ENCODE data around the gene TTC27. TPM values are rescaled to one million over a fixed set of nuclear protein-coding genes. Genes with fewer than 3 reads are reported as not detected.

TTC27 gene
- total and polyA plus RNA-seq, 12 donors = 4.8 to 17.3 (median 12.1) TPM

DNA sequence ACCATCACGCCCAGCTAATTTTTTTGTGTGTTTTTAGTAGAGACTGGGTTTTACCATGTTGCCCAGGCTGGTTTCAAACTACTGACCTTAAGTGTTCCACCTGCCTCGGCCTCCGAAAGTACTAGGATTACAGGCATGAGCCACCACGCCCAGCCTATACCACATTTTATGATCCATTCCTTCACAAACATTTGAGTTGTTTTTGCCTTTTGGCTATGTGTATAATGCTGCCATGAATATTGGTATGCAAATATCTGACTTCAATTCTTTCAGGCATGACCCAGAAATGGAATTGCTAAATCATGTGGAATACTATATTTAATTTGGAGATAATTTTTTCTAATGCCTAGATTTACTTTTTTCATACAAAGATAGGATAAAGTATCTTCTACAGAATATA is 68.6 kb downstream of the TTC27 start:
- H3K27ac ChIP-seq = no peak overlapping the region
- DNase-seq = no peak
- 98 to 100% methylated on average over 4 of the region's 4 CpGs for WGBS, 2 donors
- intact Hi-C loops (cut with DNase I) = no loop called here
- H3K4me3 ChIP-seq = no peak overlapping the region
- TF ChIP-seq, protein P1, sequence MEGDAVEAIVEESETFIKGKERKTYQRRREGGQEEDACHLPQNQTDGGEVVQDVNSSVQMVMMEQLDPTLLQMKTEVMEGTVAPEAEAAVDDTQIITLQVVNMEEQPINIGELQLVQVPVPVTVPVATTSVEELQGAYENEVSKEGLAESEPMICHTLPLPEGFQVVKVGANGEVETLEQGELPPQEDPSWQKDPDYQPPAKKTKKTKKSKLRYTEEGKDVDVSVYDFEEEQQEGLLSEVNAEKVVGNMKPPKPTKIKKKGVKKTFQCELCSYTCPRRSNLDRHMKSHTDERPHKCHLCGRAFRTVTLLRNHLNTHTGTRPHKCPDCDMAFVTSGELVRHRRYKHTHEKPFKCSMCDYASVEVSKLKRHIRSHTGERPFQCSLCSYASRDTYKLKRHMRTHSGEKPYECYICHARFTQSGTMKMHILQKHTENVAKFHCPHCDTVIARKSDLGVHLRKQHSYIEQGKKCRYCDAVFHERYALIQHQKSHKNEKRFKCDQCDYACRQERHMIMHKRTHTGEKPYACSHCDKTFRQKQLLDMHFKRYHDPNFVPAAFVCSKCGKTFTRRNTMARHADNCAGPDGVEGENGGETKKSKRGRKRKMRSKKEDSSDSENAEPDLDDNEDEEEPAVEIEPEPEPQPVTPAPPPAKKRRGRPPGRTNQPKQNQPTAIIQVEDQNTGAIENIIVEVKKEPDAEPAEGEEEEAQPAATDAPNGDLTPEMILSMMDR (IDR thresholded peaks at IDR 0.05) = no peak
- peaks cover 0 to 7% (median 0%) of the 10 kb centered on the region in 9 donors for H3K36me3 ChIP-seq
- H3K4me1 ChIP-seq = peaks cover 0 to 8% (median 4%) of the 10 kb centered on the region in 9 donors
- no peaks in the 10 kb centered on the region for H3K27me3 ChIP-seq
- no peak for ATAC-seq
- no peaks in the 10 kb centered on the region for H3K9me3 ChIP-seq

DNA sequence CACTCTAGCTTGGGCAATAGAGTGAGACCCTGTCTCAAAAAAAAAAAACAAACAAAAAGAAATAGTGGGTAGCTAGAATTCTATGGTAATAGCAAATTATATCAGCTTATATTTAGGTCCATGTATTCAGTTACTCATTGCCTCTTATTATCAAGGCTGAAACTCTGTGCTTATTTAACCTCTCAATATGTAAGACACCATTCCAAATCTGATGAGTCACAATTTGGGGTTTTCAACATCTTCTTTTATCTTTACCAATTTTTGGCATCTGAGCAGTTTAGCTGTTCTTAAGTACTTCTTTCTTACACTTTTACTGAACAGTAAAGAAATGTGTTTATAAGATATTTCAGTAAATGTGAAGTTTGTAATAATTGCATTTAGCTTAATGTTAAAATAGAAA is 69.3 kb downstream of the TTC27 start:
- intact Hi-C loops (cut with DNase I) = no loop called here
- no peak for DNase-seq
- H3K27me3 ChIP-seq = no peaks in the 10 kb centered on the region
- ATAC-seq = no peak
- no peak overlapping the region for H3K4me3 ChIP-seq
- no peak overlapping the region for H3K27ac ChIP-seq
- TF ChIP-seq, protein P1 (IDR thresholded peaks at IDR 0.05) = no peak
- H3K9me3 ChIP-seq = no peaks in the 10 kb centered on the region
- peaks cover 0 to 5% (median 0%) of the 10 kb centered on the region in 9 donors for H3K36me3 ChIP-seq
- peaks cover 0 to 10% (median 4%) of the 10 kb centered on the region in 9 donors for H3K4me1 ChIP-seq

GRCh38 chr2:32699151-32699550 is 71.3 kb downstream of the TTC27 start:
- intact Hi-C loops (cut with DNase I) = no loop called here
- H3K27ac ChIP-seq = no peak overlapping the region
- ATAC-seq (no peak), DNase-seq (no peak)
- WGBS, 2 donors = 92 to 100% methylated on average over 1 of the region's 1 CpG
- H3K4me3 ChIP-seq = no peak overlapping the region
- no peaks in the 10 kb centered on the region for H3K27me3 ChIP-seq
- no peaks in the 10 kb centered on the region for H3K9me3 ChIP-seq
- H3K36me3 ChIP-seq = peaks cover 0 to 21% (median 11%) of the 10 kb centered on the region in 9 donors
- TF ChIP-seq, protein P1 (IDR thresholded peaks at IDR 0.05) = no peak
- peaks cover 0 to 18% (median 4%) of the 10 kb centered on the region in 9 donors for H3K4me1 ChIP-seq

DNA sequence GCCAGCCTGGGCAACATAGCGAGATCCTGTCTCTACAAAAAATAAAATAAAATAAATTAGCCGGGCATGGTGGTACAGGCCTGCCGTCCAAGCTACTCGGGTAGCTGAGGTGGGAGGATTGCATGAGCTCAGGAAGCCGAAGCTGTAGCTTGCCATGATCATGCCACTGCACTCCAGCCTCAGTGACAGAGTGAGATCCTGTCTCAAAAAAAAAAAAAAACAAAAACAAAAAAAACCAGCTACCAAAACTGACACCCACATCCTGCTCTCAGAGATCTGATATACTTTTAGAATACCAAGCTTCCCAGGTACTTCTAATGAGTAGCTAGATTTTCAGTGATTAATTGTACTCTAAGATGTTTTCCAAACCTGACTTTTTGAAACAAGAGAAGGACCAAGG is 74.0 kb downstream of the TTC27 start:
- no peak overlapping the region for H3K4me3 ChIP-seq
- ATAC-seq (no peak), DNase-seq (no peak)
- H3K4me1 ChIP-seq = peaks cover 0 to 18% (median 4%) of the 10 kb centered on the region in 9 donors
- H3K36me3 ChIP-seq = peaks cover 0 to 41% (median 11%) of the 10 kb centered on the region in 9 donors
- intact Hi-C loops (cut with DNase I) = no loop called here
- TF ChIP-seq, protein P1 (IDR thresholded peaks at IDR 0.05) = no peak
- no peaks in the 10 kb centered on the region for H3K9me3 ChIP-seq
- H3K27me3 ChIP-seq = no peaks in the 10 kb centered on the region
- WGBS, 2 donors = 96 to 97% methylated on average over 5 of the region's 5 CpGs
- peak overlapping the region in 1 of 10 donors; percentile 13 for H3K27ac ChIP-seq

Measured in heart right ventricle (tissue), 16 donors.